Mesothelial cell of epicardium (in vitro differentiated cells): Measurements from ENCODE around the gene AMFR. TPM values are rescaled to one million over a fixed set of nuclear protein-coding genes. Genes with fewer than 3 reads are reported as not detected.

ENCODE experiments used
- DNase-seq, 2 experiments: peaks; one replicate each; pipeline ENCODE4 v3.0.0; 2021; ENCODE audit warnings: low spot score in 2 of 2; ENCODE audit not compliant: unreplicated experiment in 2 of 2
- H3K27ac Mint-ChIP-seq: 2 replicates; pipeline ENCODE4 v1.8.0; 2021; ENCODE audit warnings: mixed read lengths
- H3K27me3 Mint-ChIP-seq: 2 replicates; pipeline ENCODE4 v1.8.0; 2021; ENCODE audit warnings: low read depth, mixed read lengths
- H3K36me3 Mint-ChIP-seq: 2 replicates; pipeline ENCODE4 v1.8.0; 2021; ENCODE audit warnings: mixed read lengths
- H3K4me1 Mint-ChIP-seq: 2 replicates; pipeline ENCODE4 v1.8.0; 2021; ENCODE audit warnings: mixed read lengths
- H3K4me3 Mint-ChIP-seq: 2 replicates; pipeline ENCODE4 v1.8.0; 2021; ENCODE audit warnings: mild to moderate bottlenecking, moderate library complexity, mixed read lengths
- H3K9me3 Mint-ChIP-seq: 2 replicates; pipeline ENCODE4 v1.8.0; 2021; ENCODE audit warnings: mixed read lengths
- CTCF ChIP-seq: fragments of 200-600 bp; sonication (generic); IDR thresholded peaks from one replicate; pipeline ENCODE4 v1.5.0; 2021; ENCODE audit warnings: antibody characterized with exemption; ENCODE audit not compliant: unreplicated experiment
- total RNA-seq: library from RNA; stranded (reverse); gene quantifications from 3 replicates; pipeline ENCODE4 v1.2.1, GENCODE V29; 2021

Gene AMFR
- total RNA-seq, 1 donor from 2014 or later = 60.0 TPM

- H3K27ac Mint-ChIP-seq = no peak overlapping the region
- peak; percentile 10 to 33 for DNase-seq
These were observed 70.6 kb downstream of the AMFR start for GRCh38 chr16:56354746-56355145.

GRCh38 chr16:56354016-56354415 is 71.3 kb downstream of the AMFR start:
- Mint-ChIP-seq H3K36me3 (no peaks in the 10 kb centered on the region), H3K27ac (no peak overlapping the region), H3K4me1 (peaks cover 29% of the 10 kb centered on the region), H3K9me3 (no peaks in the 10 kb centered on the region), H3K4me3 (no peak overlapping the region), H3K27me3 (no peaks in the 10 kb centered on the region)
- peak; percentile 10 to 33 for DNase-seq
- no peak for TF ChIP-seq CTCF

More at GRCh38 chr16:56354746-56355145, 70.6 kb downstream of the AMFR start:
- no peak for TF ChIP-seq CTCF
- Mint-ChIP-seq H3K9me3 (no peaks in the 10 kb centered on the region), H3K4me1 (peaks cover 32% of the 10 kb centered on the region), H3K36me3 (no peaks in the 10 kb centered on the region), H3K4me3 (no peak overlapping the region), H3K27me3 (no peaks in the 10 kb centered on the region)

- Mint-ChIP-seq H3K4me3 (no peak overlapping the region), H3K9me3 (no peaks in the 10 kb centered on the region), H3K36me3 (no peaks in the 10 kb centered on the region), H3K27ac (no peak overlapping the region), H3K27me3 (no peaks in the 10 kb centered on the region), H3K4me1 (peaks cover 26% of the 10 kb centered on the region)
- TF ChIP-seq CTCF = no peak
- DNase-seq = peak; percentile 13 to 31
These were observed 72.1 kb downstream of the AMFR start for GRCh38 chr16:56353054-56353921.

GRCh38 chr16:56352351-56353053 is 72.8 kb downstream of the AMFR start:
- Mint-ChIP-seq H3K4me3 (no peak overlapping the region), H3K27me3 (no peaks in the 10 kb centered on the region), H3K4me1 (peaks cover 20% of the 10 kb centered on the region), H3K9me3 (no peaks in the 10 kb centered on the region), H3K36me3 (no peaks in the 10 kb centered on the region), H3K27ac (no peak overlapping the region)
- TF ChIP-seq CTCF = no peak
- peak in 1 of 2 experiments; percentile 6 for DNase-seq

GRCh38 chr16:56351481-56351880 is 73.9 kb downstream of the AMFR start:
- Mint-ChIP-seq H3K27ac (no peak overlapping the region), H3K4me3 (no peak overlapping the region), H3K9me3 (no peaks in the 10 kb centered on the region), H3K36me3 (no peaks in the 10 kb centered on the region), H3K27me3 (no peaks in the 10 kb centered on the region), H3K4me1 (peaks cover 11% of the 10 kb centered on the region)
- TF ChIP-seq CTCF = no peak
- peak in 1 of 2 experiments; percentile 13 for DNase-seq
